ENCODE data around the gene GARS1.

GRCh38 chr7:30649717-30650420 is 55.2 kb downstream of the GARS1 start:
- no peak for TF ChIP-seq CTCF (IDR thresholded peaks at IDR 0.05; ENCODE audit: low read depth, low read length, poor library complexity, severe bottlenecking)
- TF ChIP-seq EZH2phosphoT487 (IDR thresholded peaks at IDR 0.05; ENCODE audit: borderline replicate concordance, low read length): no peak

All from DOHH2 (cell line).